Measurements from ENCODE around the gene MICB.

- TF ChIP-seq CTCF (IDR thresholded peaks at IDR 0.05; ENCODE audit: insufficient read depth, low read length, poor library complexity, severe bottlenecking), result no peak
- no peak for TF ChIP-seq EZH2phosphoT487 (conservative IDR thresholded peaks at IDR 0.05; ENCODE audit: low read length)
Observed at GRCh38 chr6:31480574-31480973, 17.4 kb upstream of the MICB start.

All from SU-DHL-6 (cell line).